D721Med (cell line): Measurements from ENCODE around the gene EFTUD2.
A peak's percentile ranks its signal among the peaks of the same experiment; 100 is the strongest.

Experiments
- DNase-seq: peaks from one replicate; pipeline ENCODE4 v3.0.0; 2011; ENCODE audit warnings: low spot score; ENCODE audit not compliant: insufficient read length
- FAIRE-seq: peaks from 2 replicates; lab custom pipeline; 2011; peaks lifted over from hg19 to GRCh38; lab: Jason Lieb, UNC
- TF ChIP-seq, protein P1 (sequence below): IDR thresholded peaks from 2 replicates; pipeline ENCODE4 v1.5.1; 2012; ENCODE audit warnings: mild to moderate bottlenecking, control low read depth; ENCODE audit not compliant: insufficient read depth; ENCODE audit errors: missing control alignments

The EFTUD2 gene

DNA sequence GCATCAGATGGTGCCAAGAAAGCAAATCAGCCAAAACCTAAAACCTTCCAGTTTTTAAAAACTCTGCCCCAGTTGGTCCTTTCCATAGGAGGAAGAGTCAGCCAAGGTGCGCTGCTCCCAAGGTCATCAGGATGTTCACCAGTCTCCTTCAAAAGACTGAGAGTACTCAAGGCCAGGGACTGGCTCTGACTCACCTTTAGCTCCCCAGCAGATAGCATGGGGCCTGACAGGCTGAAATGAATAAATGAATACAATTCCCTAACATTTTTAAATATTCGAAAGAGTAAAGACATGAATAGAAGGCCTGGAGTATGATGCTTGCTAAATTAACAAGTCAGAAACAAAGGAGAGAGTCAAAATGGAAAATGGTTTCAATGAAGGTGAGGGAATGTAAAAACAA is 19.2 kb downstream of the EFTUD2 start:
- DNase-seq (no peak), FAIRE-seq (no peak)
- TF ChIP-seq, protein P1, sequence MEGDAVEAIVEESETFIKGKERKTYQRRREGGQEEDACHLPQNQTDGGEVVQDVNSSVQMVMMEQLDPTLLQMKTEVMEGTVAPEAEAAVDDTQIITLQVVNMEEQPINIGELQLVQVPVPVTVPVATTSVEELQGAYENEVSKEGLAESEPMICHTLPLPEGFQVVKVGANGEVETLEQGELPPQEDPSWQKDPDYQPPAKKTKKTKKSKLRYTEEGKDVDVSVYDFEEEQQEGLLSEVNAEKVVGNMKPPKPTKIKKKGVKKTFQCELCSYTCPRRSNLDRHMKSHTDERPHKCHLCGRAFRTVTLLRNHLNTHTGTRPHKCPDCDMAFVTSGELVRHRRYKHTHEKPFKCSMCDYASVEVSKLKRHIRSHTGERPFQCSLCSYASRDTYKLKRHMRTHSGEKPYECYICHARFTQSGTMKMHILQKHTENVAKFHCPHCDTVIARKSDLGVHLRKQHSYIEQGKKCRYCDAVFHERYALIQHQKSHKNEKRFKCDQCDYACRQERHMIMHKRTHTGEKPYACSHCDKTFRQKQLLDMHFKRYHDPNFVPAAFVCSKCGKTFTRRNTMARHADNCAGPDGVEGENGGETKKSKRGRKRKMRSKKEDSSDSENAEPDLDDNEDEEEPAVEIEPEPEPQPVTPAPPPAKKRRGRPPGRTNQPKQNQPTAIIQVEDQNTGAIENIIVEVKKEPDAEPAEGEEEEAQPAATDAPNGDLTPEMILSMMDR: no peak

DNA sequence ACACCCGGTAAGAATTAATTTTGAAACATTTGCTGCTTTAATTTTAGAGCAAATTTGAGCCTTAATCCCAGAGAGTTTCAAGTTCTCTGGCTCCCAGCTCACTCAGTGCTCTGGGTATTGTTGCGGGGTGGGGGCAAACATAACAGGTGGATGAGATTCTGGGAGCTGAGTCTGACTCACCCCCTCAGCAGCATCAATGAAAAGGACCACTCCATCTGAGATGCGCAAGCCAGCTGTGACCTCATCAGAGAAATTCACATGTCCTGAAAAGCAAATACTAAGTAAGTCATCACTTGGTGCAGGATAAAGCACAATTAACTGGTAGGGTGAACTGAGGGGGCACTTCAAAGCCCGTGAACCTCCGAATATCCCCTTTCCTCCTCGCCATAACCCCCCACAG is 19.9 kb downstream of the EFTUD2 start:
- no peak for FAIRE-seq
- DNase-seq: no peak
- TF ChIP-seq, protein P1: no peak

DNA sequence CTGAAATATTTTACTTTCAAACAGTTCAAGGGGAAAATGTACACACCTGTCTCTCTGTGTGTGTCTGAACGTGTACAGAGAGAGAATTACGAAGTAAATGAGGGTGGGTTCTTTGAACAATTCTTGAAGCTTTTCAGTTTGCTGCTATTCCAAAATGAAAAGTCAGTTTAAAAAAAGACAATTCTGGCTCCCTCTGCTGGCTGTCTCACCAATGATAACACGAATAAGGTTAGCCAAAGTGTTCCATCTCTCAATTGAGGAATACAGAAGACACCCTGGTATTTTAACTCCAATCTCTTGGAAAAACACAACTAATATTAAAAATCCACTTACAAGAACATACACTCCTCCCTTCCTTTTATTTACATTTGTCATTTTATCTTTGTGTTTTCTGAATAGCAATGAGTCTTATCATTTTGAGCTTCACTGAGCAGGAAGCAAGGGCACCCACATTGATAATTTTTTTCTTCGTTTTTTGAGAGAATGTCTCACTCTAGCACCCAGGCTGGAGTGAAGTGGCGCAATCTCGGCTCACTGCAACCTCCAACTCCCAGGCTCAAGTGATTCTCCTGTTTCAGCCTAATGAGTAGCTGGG is 20.5 kb downstream of the EFTUD2 start:
- DNase-seq (no peak), FAIRE-seq (no peak)
- TF ChIP-seq, protein P1: peak; percentile 71

DNA sequence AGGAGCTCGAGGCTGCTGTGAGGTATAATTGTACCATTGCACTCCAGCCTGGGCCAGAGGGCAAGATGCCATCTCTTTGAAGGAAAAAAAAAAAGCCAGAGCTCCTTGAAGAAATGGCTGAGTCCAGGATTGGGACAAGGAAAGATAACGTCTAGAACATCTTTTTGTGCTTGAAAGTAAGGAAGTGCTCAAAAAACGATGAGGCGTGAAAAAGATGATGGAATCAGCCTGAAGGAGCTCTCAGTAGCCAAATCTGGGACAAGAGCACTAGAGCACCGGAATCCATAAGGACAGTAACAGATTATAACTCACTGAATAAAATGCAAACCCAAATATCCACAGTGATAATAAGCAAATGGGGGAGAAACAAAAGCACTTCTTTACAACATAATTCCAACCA is 22.1 kb downstream of the EFTUD2 start:
- no peak for FAIRE-seq
- TF ChIP-seq, protein P1: no peak
- no peak for DNase-seq

DNA sequence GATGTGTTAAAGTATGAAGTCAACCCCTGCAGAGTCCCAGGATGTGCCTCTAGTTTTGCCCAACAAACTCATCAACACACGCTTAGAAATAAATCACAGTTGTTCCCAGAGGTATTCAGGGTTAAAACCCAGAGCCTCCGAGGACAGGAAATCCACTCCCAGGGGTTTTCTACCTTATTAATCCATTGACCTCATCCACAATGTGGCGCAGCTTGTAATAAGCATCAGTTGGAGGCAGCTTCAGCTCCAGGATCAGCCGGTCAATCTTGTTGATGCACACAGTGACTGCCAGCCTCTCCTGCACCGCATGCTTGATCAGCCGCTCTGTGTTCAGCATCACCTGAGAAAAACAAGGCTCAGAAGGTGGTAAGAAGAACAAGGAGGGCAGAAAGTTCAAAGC is 23.5 kb downstream of the EFTUD2 start:
- TF ChIP-seq, protein P1: no peak
- no peak for FAIRE-seq
- peak; percentile 82 for DNase-seq

DNA sequence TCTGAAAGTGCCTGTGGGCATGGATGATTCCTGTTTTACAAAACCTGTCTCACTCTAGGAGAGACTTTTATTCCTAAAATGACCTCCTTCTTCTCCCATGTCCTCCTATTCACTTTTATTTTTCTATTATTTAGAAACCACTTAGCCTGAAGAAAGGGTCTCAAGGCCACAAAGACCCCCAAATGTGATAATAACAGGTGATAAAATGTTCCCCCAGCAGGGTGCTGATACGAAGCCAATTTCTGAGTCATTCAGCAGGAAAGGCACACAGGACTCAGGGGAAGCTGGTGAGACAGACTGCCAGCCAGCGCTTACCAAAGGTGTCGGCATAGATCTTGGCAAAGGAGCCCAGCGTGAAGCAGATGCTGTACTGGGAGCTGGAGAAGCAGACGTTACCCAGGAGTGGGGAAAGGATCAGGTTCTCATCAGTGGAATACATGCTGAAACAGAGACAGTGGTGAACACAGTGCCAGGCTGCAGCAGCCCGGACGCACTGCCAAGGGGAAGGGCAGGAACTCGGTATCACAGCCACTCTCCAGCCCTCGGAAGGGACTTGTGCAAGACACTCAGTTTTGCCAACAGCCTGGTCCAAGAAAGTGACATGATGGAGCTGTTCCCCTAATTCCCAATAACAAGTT is 27.0 kb downstream of the EFTUD2 start:
- TF ChIP-seq, protein P1: no peak
- FAIRE-seq (no peak), DNase-seq (no peak)

DNA sequence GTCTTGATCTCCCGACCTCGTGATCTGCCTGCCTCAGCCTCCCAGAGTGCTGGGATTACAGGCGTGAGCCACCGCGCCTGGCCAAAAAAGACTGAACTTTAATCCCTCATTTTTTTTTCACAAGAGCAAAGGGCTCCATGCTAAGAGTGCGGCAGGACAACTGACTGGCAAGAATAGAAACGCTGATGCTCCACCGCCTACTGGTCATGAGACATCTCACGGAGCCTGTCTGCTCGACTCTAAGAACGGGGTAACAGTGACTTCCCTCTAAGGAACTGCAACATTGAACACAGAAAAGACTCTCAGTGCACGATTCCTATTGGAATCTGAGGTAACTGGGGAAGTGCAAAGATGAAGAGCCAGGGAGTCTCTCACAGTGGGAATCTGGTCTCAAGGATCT is 27.7 kb downstream of the EFTUD2 start:
- TF ChIP-seq, protein P1: no peak
- no peak for FAIRE-seq

More for the DNA sequence above, 27.7 kb downstream of the EFTUD2 start:
- DNase-seq: no peak
